Activated naive CD8-positive, alpha-beta T cell treated with anti-CD3 and anti-CD28 coated beads for 36 hours (primary cell): ENCODE results near the gene NDC80. TPM values are rescaled to one million over a fixed set of nuclear protein-coding genes. Genes with fewer than 3 reads are reported as not detected.
"Not testable (repeated sequence)": the region's sequence is repeated elsewhere in the genome, so short reads cannot be mapped to it uniquely, and the experiment has no call there.

Source experiments
- DNase-seq: peaks from one replicate; pipeline ENCODE4 v3.0.0; 2021
- H3K27ac Mint-ChIP-seq: one replicate; pipeline ENCODE4 v1.8.0; 2022; ENCODE audit warnings: mild to moderate bottlenecking, moderate library complexity, mixed read lengths
- H3K27me3 Mint-ChIP-seq: one replicate; pipeline ENCODE4 v1.8.0; 2022; ENCODE audit warnings: mild to moderate bottlenecking, mixed read lengths
- H3K36me3 Mint-ChIP-seq: one replicate; pipeline ENCODE4 v1.8.0; 2021; ENCODE audit warnings: mild to moderate bottlenecking, mixed read lengths
- H3K4me1 Mint-ChIP-seq: one replicate; pipeline ENCODE4 v1.8.0; 2021; ENCODE audit warnings: mixed read lengths
- H3K4me3 Mint-ChIP-seq: one replicate; pipeline ENCODE4 v1.8.0; 2022; ENCODE audit warnings: mild to moderate bottlenecking, moderate library complexity, mixed read lengths
- H3K9me3 Mint-ChIP-seq: one replicate; pipeline ENCODE4 v1.8.0; 2022; ENCODE audit warnings: mixed read lengths
- total RNA-seq, 2 experiments: library from RNA; stranded (reverse); gene quantifications; one replicate each; pipeline ENCODE4 v1.2.3, GENCODE V29; 2021

Gene NDC80
- total RNA-seq: 10 to 100 TPM; 81.6 to 89.7 TPM

DNA sequence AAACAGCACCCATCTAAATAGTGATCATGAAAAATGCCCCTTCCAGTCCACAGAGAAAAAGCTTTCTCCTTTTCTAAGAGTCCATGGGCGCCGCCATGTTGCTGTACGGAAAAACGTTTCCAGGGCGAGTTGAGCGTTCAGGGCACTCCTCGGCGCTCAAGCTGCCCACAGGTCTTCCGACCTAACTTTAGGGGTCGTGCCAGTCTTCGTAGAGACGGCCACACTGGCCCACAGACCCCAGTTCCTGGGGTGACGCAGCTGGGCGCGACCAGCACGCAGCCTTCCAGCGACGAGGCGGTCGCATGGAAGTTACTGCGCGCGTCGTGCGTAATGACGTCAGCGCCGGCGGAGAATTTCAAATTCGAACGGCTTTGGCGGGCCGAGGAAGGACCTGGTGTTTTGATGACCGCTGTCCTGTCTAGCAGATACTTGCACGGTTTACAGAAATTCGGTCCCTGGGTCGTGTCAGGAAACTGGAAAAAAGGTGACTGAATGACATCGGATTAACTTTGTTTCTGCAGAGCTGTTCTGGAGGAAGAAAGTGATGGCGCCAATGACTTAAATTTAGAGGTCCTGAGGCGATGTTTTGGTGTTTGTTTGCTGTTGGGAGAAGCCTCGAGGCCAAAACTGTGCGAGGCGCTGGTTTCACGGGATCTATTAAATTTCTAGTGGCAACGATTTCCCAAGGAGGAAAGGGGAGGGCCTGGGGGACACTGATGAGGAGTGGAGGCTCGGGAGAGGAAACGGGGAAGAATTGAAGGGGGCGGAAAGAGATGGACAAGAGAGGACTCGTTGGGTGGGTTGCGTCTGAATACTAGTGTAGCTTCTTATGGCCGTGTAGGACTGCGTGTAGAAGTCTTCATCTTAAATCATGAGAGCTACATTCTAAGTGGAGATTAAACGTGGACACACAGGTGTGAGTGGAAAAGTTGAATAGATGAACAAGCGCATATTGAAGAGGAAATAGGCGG, at the start of gene NDC80, which contains the start of gene METTL4:
Gene NDC80 (plus strand): TSS at position 358 of the 971 bp plus-strand sequence. CDS start 1,429 bp downstream, outside the sequence.
Gene METTL4 (minus strand): TSS at position 306 of the 971 bp plus-strand sequence. CDS start 4,289 bp downstream, outside the sequence.
- H3K27me3 Mint-ChIP-seq: no peaks in the 10 kb centered on the region
- H3K36me3 Mint-ChIP-seq: peaks cover 59% of the 10 kb centered on the region
- H3K4me1 Mint-ChIP-seq: peaks cover 42% of the 10 kb centered on the region
- peak within 1 kb of the TSS; percentile 99 for H3K4me3 Mint-ChIP-seq
- peak; percentile 86 for DNase-seq
- H3K9me3 Mint-ChIP-seq: no peaks in the 10 kb centered on the region
- H3K27ac Mint-ChIP-seq: peak within 1 kb of the TSS; percentile 99

DNA sequence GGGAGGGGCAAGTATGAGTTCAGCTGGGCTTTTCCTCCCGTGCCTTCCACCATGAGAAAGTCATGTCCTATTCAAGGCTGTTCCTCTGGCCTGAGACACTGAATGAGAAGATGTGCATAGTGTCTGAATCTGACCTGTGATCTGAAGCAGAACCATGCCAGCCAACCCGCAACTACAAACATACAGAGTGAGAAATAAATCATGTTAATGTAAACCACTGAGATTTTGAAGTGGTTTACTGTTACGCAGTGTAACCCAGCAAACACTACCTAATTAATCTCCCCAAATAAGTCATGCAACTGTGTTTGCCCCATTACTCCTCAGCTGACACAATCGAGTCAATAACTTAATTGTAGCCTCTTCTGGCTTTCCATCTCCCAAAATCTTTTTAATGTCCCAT, 49.2 kb upstream of the NDC80 start:
- no peak overlapping the region for H3K4me3 Mint-ChIP-seq
- no peaks in the 10 kb centered on the region for H3K9me3 Mint-ChIP-seq
- no peaks in the 10 kb centered on the region for H3K4me1 Mint-ChIP-seq
- H3K27ac Mint-ChIP-seq: no peak overlapping the region
- no peaks in the 10 kb centered on the region for H3K27me3 Mint-ChIP-seq
- DNase-seq: no peak
- H3K36me3 Mint-ChIP-seq: no peaks in the 10 kb centered on the region

DNA sequence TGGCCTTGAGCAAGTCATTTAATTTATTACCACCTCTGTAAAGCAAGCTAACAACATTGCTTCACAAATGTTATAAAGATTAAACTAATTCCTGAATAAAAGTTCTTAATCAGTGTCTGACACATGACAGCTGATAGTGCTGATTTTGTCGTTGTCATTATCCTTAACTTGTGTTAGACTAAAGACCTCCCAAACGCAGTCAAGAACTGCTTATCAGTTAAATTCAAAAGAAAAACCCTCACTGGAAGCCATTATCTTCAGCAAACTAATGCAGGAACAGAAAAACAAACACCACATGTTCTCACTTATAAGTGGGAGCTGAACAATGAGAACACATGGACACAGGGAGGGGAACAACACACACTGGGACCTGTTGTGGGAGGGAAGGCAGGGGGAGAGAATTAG, 46.6 kb upstream of the NDC80 start:
- H3K4me3 Mint-ChIP-seq, H3K36me3 Mint-ChIP-seq, H3K9me3 Mint-ChIP-seq, DNase-seq, H3K27me3 Mint-ChIP-seq, H3K27ac Mint-ChIP-seq, H3K4me1 Mint-ChIP-seq: not testable (repeated sequence)

DNA sequence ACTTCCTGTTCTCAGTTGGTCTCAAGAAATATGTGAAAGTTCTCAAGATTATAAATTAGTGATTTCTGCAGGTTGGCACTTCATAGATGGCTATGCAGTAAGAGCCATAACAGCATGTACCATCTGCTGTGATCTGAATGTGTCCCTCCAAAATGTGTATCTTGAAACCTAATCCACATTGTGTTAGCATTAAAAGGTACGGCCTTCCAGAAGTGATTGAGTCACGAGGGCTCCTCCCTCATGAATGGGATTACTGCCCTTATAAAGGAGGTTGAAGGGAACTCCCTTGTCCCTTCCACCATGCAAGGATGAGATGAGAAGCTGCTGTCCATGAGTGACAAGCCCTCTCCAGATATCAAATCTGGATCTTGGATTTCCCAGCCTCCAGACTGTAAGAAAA, 45.0 kb upstream of the NDC80 start:
- Mint-ChIP-seq H3K4me3 (no peak overlapping the region), H3K27ac (no peak overlapping the region), H3K36me3 (peaks cover 4% of the 10 kb centered on the region), H3K9me3 (no peaks in the 10 kb centered on the region), H3K27me3 (no peaks in the 10 kb centered on the region), H3K4me1 (no peaks in the 10 kb centered on the region)
- DNase-seq: no peak

DNA sequence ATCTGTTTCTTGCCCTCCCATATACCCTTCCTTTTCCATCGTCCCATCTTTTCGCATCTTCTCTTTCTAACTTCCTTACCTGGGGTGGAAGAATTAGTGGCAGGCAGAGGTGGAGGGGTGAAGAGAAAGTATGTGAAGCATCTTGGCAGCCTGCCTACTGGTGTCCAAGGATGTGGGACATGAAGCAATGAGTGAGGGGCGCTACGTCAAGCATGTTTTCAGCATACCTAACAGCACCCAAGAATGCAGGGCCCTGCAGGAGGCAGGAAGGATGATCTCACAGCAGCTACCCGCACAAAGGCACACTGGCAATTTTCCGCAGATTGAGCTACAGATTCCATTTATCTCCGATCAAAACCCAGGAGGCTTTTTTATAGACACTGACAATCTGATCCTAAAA, 42.2 kb upstream of the NDC80 start:
- Mint-ChIP-seq H3K36me3 (peaks cover 22% of the 10 kb centered on the region), H3K4me3 (no peak overlapping the region), H3K9me3 (peaks cover 2% of the 10 kb centered on the region), H3K4me1 (no peaks in the 10 kb centered on the region), H3K27me3 (no peaks in the 10 kb centered on the region), H3K27ac (no peak overlapping the region)
- DNase-seq: no peak

DNA sequence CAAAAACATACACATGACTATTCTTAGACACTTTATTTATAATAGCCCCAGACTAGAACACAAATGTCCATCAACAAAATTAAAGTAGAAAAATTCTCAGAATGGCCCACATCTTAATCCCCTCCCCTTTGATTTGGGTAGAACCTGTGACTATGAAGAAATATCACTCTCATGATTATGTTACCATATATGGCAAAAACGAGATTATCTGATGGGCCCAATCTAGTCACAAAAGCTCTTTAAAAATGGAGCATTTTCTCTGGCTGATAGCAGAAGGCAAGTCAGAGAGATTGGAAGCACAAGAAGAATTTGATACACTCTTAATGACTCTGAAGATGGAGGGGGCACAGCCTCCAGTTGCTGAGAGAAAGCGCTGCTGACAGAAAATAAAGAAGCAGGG, 39.6 kb upstream of the NDC80 start:
- no peak for DNase-seq
- Mint-ChIP-seq H3K27me3 (no peaks in the 10 kb centered on the region), H3K4me1 (no peaks in the 10 kb centered on the region)

DNA sequence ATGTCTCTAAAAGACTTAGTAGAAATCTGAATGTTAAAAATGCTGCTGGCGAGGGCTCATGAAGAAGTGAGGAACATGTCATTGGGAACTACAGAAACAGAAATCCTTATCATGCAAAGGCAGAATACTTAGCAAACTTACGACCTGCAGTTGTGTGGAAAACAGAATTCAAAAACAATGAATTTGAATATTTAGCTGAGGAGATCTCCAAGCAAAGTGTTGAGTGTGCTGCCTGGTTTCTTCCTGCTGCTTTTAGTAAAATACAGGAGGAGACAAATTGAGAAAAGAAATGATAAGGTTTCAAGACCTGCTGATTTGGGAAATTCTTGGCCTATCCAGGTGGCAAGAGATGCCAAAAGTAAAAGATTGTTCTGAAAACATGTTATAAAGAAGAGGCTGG, 38.6 kb upstream of the NDC80 start:
- Mint-ChIP-seq H3K36me3 (peaks cover 30% of the 10 kb centered on the region), H3K27ac (no peak overlapping the region), H3K4me3 (no peak overlapping the region), H3K4me1 (no peaks in the 10 kb centered on the region), H3K27me3 (no peaks in the 10 kb centered on the region), H3K9me3 (peaks cover 2% of the 10 kb centered on the region)
- no peak for DNase-seq

More for the DNA sequence above, 39.6 kb upstream of the NDC80 start:
- no peak overlapping the region for H3K27ac Mint-ChIP-seq
- H3K9me3 Mint-ChIP-seq: peaks cover 2% of the 10 kb centered on the region
- H3K4me3 Mint-ChIP-seq: no peak overlapping the region
- H3K36me3 Mint-ChIP-seq: peaks cover 30% of the 10 kb centered on the region

DNA sequence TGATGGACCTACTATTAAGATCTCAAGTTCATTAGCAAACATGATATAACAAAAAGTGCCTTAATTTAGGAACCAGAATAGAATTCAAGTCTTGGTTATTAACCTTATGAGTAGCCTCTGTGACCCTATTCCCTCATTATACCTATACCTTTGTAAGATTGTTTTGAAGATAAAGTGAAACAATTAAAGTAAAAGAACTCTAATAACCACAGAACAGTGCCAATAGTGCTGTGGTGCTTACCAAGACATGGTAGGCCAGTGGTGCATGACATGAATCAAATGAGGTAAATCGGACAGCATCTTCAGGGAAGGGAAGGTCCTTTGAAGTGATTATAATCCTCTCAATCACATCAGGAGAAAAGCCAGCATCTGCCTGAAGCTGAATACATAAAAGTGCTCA, 36.5 kb upstream of the NDC80 start:
- H3K4me1 Mint-ChIP-seq: no peaks in the 10 kb centered on the region
- no peak overlapping the region for H3K4me3 Mint-ChIP-seq
- H3K9me3 Mint-ChIP-seq: peaks cover 2% of the 10 kb centered on the region
- no peaks in the 10 kb centered on the region for H3K27me3 Mint-ChIP-seq
- no peak overlapping the region for H3K27ac Mint-ChIP-seq
- peaks cover 30% of the 10 kb centered on the region for H3K36me3 Mint-ChIP-seq
- DNase-seq: no peak

DNA sequence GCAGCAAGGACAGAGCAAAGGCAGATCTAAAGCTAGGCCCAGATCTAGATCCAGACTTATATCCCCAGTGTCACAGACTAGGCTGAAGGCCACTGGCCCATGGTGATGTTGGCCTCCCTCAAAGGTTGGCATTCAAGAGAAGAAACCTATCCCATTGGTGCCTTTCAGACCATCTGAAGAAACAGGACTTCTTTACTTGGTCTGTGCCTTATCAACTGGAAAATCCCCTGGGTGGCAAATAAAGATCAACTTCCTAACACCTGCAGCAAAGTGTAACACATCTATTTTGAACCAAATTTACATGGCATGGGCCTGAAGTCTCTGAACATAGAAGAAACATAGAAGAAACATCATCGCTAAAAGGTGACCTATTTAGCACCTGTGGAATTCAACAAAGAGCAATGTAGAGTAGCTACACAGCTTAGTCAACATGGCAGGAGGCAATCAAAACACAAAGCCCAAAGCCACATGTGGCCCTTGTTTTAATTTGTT, 35.9 kb upstream of the NDC80 start:
- H3K27ac Mint-ChIP-seq: no peak overlapping the region
- peaks cover 2% of the 10 kb centered on the region for H3K9me3 Mint-ChIP-seq
- no peaks in the 10 kb centered on the region for H3K27me3 Mint-ChIP-seq
- no peak for DNase-seq
- no peaks in the 10 kb centered on the region for H3K4me1 Mint-ChIP-seq
- H3K4me3 Mint-ChIP-seq: no peak overlapping the region
- H3K36me3 Mint-ChIP-seq: peaks cover 30% of the 10 kb centered on the region

DNA sequence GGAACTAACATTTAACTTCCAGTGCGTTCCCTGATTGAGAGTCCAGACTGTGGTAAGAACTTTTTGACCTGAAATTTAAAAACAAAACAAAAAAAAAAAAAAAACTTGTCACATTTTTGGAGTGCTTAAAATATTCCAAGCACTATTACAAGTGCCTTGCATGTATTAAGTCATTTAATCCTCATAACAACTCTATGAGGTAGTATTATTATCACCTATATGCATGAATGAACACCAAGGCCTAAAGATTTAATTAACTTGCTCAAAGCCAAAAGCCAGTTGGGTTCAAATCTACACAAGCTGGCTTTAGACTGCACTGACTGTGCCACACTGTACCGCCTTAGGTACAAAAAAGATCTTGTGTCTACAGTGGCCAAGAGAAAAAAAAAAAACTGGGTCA, 35.3 kb upstream of the NDC80 start:
- Mint-ChIP-seq H3K27me3 (no peaks in the 10 kb centered on the region), H3K36me3 (peaks cover 27% of the 10 kb centered on the region), H3K4me3 (no peak overlapping the region), H3K9me3 (peaks cover 2% of the 10 kb centered on the region), H3K4me1 (no peaks in the 10 kb centered on the region), H3K27ac (no peak overlapping the region)
- DNase-seq: no peak

DNA sequence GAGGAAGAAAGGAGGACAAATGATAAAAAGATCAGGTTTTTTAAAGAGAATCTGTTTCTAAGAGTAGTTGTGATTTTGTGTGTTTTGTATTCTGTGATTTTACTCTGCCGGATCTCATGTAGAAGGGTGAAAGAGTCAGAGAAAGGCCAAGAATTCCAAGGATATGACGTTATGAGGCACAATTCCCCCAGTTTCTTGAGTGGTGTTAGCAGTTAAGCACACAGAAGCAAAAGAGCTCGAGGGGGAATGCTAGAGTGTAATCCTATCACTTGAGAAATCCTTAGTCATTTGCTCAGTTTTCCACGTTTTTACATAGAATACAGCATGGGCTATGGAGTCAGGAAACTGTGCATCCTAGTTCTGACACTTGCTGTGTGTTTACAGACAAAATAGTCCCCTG, 34.9 kb upstream of the NDC80 start:
- H3K4me1 Mint-ChIP-seq: no peaks in the 10 kb centered on the region
- no peaks in the 10 kb centered on the region for H3K27me3 Mint-ChIP-seq
- H3K27ac Mint-ChIP-seq: no peak overlapping the region
- peaks cover 2% of the 10 kb centered on the region for H3K9me3 Mint-ChIP-seq
- H3K4me3 Mint-ChIP-seq: no peak overlapping the region
- peaks cover 27% of the 10 kb centered on the region for H3K36me3 Mint-ChIP-seq
- no peak for DNase-seq

DNA sequence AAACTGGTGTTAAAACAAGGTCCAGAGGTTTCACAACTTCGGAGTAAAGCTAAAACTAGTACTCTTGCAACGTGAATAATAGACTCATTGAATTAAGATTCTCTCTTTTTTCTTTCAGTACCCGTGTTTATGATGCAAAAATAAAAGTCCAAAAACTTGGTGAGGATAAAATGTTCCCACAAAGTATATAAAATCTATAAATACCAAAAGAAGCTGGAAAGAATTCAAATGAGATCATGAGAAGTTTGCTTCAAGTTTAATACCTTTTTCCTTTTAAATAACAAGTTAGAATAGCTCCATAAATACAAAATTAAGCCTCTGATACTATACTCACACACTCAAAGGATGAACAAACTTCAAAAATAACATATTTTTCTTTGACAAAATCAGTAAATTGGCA, 34.1 kb upstream of the NDC80 start:
- no peaks in the 10 kb centered on the region for H3K4me1 Mint-ChIP-seq
- no peak for DNase-seq
- H3K36me3 Mint-ChIP-seq: peaks cover 19% of the 10 kb centered on the region
- no peak overlapping the region for H3K4me3 Mint-ChIP-seq
- peaks cover 2% of the 10 kb centered on the region for H3K9me3 Mint-ChIP-seq
- no peaks in the 10 kb centered on the region for H3K27me3 Mint-ChIP-seq
- H3K27ac Mint-ChIP-seq: no peak overlapping the region

DNA sequence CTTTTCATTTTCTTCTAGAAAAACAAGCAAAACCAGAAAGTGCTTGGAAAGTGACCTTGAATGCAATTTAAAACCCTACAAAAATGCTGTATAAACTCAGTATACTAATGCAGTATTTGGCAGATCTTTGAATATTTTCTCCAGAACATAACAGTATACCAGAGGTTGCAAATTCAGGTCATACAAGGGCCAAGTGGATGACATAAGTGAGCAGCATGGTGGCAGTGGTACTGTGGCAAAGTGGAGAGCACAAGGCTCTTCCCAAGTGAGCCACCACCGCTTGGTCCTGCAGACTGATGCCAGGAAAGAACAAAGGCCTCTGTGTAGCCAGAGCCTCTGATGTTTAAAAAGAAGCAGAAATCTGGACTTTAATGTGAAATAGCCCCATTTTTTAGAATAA, 33.1 kb upstream of the NDC80 start:
- no peak for DNase-seq
- Mint-ChIP-seq H3K9me3 (no peaks in the 10 kb centered on the region), H3K36me3 (peaks cover 9% of the 10 kb centered on the region), H3K27ac (no peak overlapping the region), H3K4me3 (no peak overlapping the region), H3K4me1 (no peaks in the 10 kb centered on the region), H3K27me3 (no peaks in the 10 kb centered on the region)

DNA sequence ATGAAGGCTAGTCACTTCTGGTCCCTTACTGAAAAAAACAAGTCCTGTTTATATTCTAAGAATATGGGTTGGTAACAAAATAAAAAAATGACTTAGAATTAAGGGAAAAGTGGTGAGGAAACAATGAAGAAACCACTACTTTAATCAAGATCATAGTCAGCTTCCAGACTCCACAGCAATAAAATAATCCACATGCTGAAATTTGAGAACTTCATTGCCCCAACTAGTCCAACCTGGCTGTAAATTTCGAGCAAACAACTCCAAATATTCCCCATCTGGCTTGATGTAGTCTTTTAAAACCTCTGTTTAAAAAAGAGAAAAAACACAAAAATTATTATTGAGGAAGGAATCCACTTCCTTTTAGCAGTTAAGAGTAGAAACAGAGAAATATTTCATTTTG, 32.5 kb upstream of the NDC80 start:
- H3K9me3 Mint-ChIP-seq: no peaks in the 10 kb centered on the region
- peaks cover 8% of the 10 kb centered on the region for H3K36me3 Mint-ChIP-seq
- no peaks in the 10 kb centered on the region for H3K4me1 Mint-ChIP-seq

DNA sequence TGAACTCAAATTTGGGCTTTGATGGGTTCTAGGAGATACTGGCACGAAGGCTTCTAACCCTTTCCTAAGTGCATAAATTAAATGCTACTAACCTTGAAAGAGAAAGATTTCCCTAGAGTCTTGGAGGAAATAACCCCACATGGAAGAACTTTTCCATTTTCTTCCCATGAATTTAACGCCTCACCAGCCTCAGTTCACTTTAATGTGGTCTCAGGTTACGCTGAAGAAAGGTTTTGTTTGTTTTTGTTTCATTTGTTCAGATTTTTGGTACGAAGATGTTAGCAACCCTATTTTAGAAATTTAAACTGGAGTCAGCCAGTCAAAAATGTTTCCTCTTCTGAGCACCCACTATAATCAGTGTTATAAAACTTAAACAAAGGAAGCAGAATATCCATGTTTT, 30.8 kb upstream of the NDC80 start:
- Mint-ChIP-seq H3K27ac (no peak overlapping the region), H3K9me3 (no peaks in the 10 kb centered on the region), H3K4me3 (no peak overlapping the region), H3K36me3 (peaks cover 4% of the 10 kb centered on the region), H3K27me3 (no peaks in the 10 kb centered on the region), H3K4me1 (no peaks in the 10 kb centered on the region)
- no peak for DNase-seq

More for the DNA sequence above, 32.5 kb upstream of the NDC80 start:
- no peaks in the 10 kb centered on the region for H3K27me3 Mint-ChIP-seq
- no peak overlapping the region for H3K27ac Mint-ChIP-seq
- DNase-seq: no peak
- H3K4me3 Mint-ChIP-seq: no peak overlapping the region
